Endothelial cell of umbilical vein (primary cell): ENCODE data around the gene NFATC1. TPM values are rescaled to one million over a fixed set of nuclear protein-coding genes. Genes with fewer than 3 reads are reported as not detected.

ENCODE experiments used
- BruUV-seq: library from RNA; stranded (reverse); fragments of 400-500 nt; replicated peaks from 2 replicates; lab custom pipeline; 2021; lab: Mats Ljungman, UMichigan
- CTCF ChIA-PET: fragments of 300-600, 350-600 bp; sonication (Branson Sonifier 250); formaldehyde crosslinking; loops from one replicate; lab custom pipeline; 2021; ENCODE audit warnings: antibody characterized with exemption, inconsistent platforms; lab: Charles Lee
- POLR2A ChIA-PET: fragments of 300-600, 350-600 bp; sonication (Branson Sonifier 250); formaldehyde crosslinking; loops from one replicate; lab custom pipeline; 2021; ENCODE audit warnings: antibody characterized with exemption, inconsistent platforms; lab: Charles Lee
- DNase-seq: peaks from one replicate; pipeline ENCODE4 v3.0.0-alpha.2; 2011; ENCODE audit warnings: low read depth, low spot score
- FAIRE-seq: peaks from 2 replicates; lab custom pipeline; 2011; peaks lifted over from hg19 to GRCh38; lab: Jason Lieb, UNC
- H2AFZ ChIP-seq: 2 replicates; pipeline ENCODE4 v1.6.0; 2012; ENCODE audit warnings: low read depth, low read length, control low read depth, inconsistent platforms
- H3K27ac ChIP-seq: 2 replicates; pipeline ENCODE4 v1.5.1; 2011; ENCODE audit warnings: low read depth, mild to moderate bottlenecking, control low read depth, low read length, moderate library complexity; ENCODE audit not compliant: insufficient read depth
- H3K27me3 ChIP-seq, 2 experiments: 2 replicates each; pipeline versions ENCODE4 v1.6.0 to v1.6.1; 2011; ENCODE audit warnings: low read length in 2 of 2, mixed read lengths in 1 of 2; ENCODE audit not compliant: control insufficient read depth in 2 of 2, insufficient read depth in 2 of 2
- H3K36me3 ChIP-seq, 2 experiments: 2 replicates in 1 of 2; 3 replicates in 1 of 2; pipeline ENCODE4 v1.5.1; 2011; ENCODE audit warnings: low read length in 2 of 2, mild to moderate bottlenecking in 1 of 2, moderate library complexity in 1 of 2; ENCODE audit not compliant: control insufficient read depth in 2 of 2, insufficient read depth in 2 of 2; ENCODE audit errors: extremely low read depth in 1 of 2
- H3K4me1 ChIP-seq: 3 replicates; pipeline ENCODE4 v1.5.1; 2011; ENCODE audit warnings: mild to moderate bottlenecking, low read length; ENCODE audit not compliant: control insufficient read depth, insufficient read depth; ENCODE audit errors: extremely low read depth
- H3K4me2 ChIP-seq: 2 replicates; pipeline ENCODE4 v1.6.1; 2011; ENCODE audit warnings: low read length, control low read depth, mixed read lengths; ENCODE audit not compliant: insufficient read depth
- H3K4me3 ChIP-seq, 3 experiments: fragments of 200-600 bp in 1 of 3; sonication (generic), shearing (Covaris generic) in 1 of 3; replicated peaks in 1 of 3; 2 replicates each; pipeline ENCODE4 v1.5.1; 2011 to 2016; ENCODE audit warnings: control low read depth in 3 of 3, low read length in 3 of 3, mild to moderate bottlenecking in 2 of 3, inconsistent platforms in 1 of 3, low read depth in 1 of 3, moderate library complexity in 1 of 3; ENCODE audit not compliant: insufficient read depth in 1 of 3
- H3K79me2 ChIP-seq: 2 replicates; pipeline ENCODE4 v1.6.0; 2012; ENCODE audit warnings: low read length, inconsistent platforms; ENCODE audit not compliant: control insufficient read depth, insufficient read depth
- H3K9ac ChIP-seq: replicated peaks from 2 replicates; pipeline ENCODE3; 2011; ENCODE audit warnings: low read length, control low read depth; ENCODE audit not compliant: insufficient read depth; ENCODE audit errors: extremely low read depth
- H3K9me1 ChIP-seq: replicated peaks from 3 replicates; pipeline ENCODE4 v1.6.0; 2011; ENCODE audit warnings: mild to moderate bottlenecking, low read length; ENCODE audit not compliant: control insufficient read depth, insufficient read depth; ENCODE audit errors: extremely low read depth
- H3K9me3 ChIP-seq: replicated peaks from 2 replicates; pipeline ENCODE4 v1.5.1; 2012; ENCODE audit warnings: low read length, inconsistent platforms; ENCODE audit not compliant: control insufficient read depth, insufficient read depth
- H4K20me1 ChIP-seq: replicated peaks from 2 replicates; pipeline ENCODE3; 2011; ENCODE audit warnings: mild to moderate bottlenecking, low read length; ENCODE audit not compliant: control insufficient read depth, insufficient read depth; ENCODE audit errors: extremely low read depth
- EZH2 ChIP-seq: IDR thresholded peaks from 2 replicates; pipeline ENCODE4 v1.6.1; 2012; ENCODE audit warnings: borderline replicate concordance, low read depth, mild to moderate bottlenecking, moderate library complexity, low read length, inconsistent platforms; ENCODE audit not compliant: severe bottlenecking
- FOS ChIP-seq: IDR thresholded peaks from 2 replicates; pipeline ENCODE4 v1.6.1; 2011; ENCODE audit warnings: mild to moderate bottlenecking, low read length, moderate library complexity, borderline replicate concordance; ENCODE audit not compliant: insufficient read depth
- GATA2 ChIP-seq: IDR thresholded peaks from 2 replicates; pipeline ENCODE4 v1.7.0; 2011; ENCODE audit warnings: low read depth, mild to moderate bottlenecking, moderate library complexity, mixed read lengths, low read length; ENCODE audit not compliant: insufficient read length, insufficient read depth
- MYC ChIP-seq: IDR thresholded peaks from one replicate; pipeline ENCODE4 v1.6.1; 2011; ENCODE audit warnings: mild to moderate bottlenecking, low read depth, low read length
- POLR2A ChIP-seq: IDR thresholded peaks from 2 replicates; pipeline ENCODE4 v1.6.1; 2012; ENCODE audit warnings: low read depth, mild to moderate bottlenecking, control low read depth, low read length
- POLR2AphosphoS5 ChIP-seq: IDR thresholded peaks from 2 replicates; pipeline ENCODE4 v1.6.1; 2012; ENCODE audit warnings: low read depth, mild to moderate bottlenecking, control low read depth, low read length, moderate library complexity; ENCODE audit not compliant: insufficient read depth
- dilution Hi-C: fragments of 300-500 bp; cut with MboI; formaldehyde crosslinking; loops from one replicate; pipeline ENCODE4 v1.15.0; 2019; ENCODE audit warnings: low sequenced_read_pairs; ENCODE audit not compliant: extremely low pct_ligation_motif_present
- intact Hi-C: fragments of 100-400 bp; cut with micrococcal nuclease; formaldehyde crosslinking; loops from one replicate; pipeline ENCODE4 v1.10.0; 2022
- polyA plus RNA-seq, 4 experiments: library from polyadenylated mRNA; depleted of rRNA in 3 of 4; stranded (reverse) in 3 of 4; unstranded in 1 of 4; fragments of >200 nt; gene quantifications; 2 replicates each; pipeline versions ENCODE4 v1.2.1 to v1.2.3, GENCODE V29; 2011 to 2012; ENCODE audit warnings: missing spikeins in 1 of 4
- total RNA-seq: library from RNA; stranded (reverse); gene quantifications from 2 replicates; pipeline ENCODE4 v1.2.3, GENCODE V29; 2021
- TF ChIP-seq, protein P1 (sequence below): IDR thresholded peaks from 2 replicates; pipeline ENCODE4 v1.6.1; 2011; ENCODE audit not compliant: insufficient read depth, insufficient read length

Gene NFATC1
- total and polyA plus RNA-seq, 2 donors (not counting 3 experiments of a cell fraction or from before 2014, with no cell fraction given), result 11.1 to 30.0 TPM

DNA sequence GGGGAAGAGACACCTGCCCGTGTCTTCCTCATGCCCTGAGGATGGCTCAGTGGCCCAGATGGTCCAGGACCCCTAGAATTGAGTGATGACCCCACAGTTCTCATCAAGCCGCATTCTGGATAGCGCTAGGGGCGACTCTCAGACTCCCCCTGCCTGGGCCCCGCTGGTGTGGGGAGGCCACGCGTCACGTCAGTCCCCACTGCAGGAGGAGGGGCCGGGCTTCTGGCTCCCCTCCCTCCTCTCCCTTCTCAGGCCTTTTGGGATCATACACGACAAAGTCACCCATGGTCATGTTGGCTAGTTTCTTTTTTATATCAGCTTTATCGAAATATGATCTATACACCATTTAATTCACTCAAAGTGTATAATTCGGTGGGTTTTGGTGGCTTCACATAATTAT lies 61.5 kb downstream of the NFATC1 start:
- no peak overlapping the region for H3K4me2 ChIP-seq
- DNase-seq (no peak), FAIRE-seq (no peak)
- dilution Hi-C loops (no loop called here), intact Hi-C loops (no loop called here)
- no peak overlapping the region for H3K4me3 ChIP-seq
- BruUV-seq, result no TSS peak
- H2AFZ ChIP-seq, result no peak overlapping the region
- no peaks in the 10 kb centered on the region for H3K79me2 ChIP-seq
- H4K20me1 ChIP-seq, result no peaks in the 10 kb centered on the region
- H3K9me1 ChIP-seq, result no peaks in the 10 kb centered on the region
- peaks cover 0 to 25% of the 10 kb centered on the region in 2 experiments for H3K36me3 ChIP-seq
- no peaks in the 10 kb centered on the region for H3K27me3 ChIP-seq
- H3K4me1 ChIP-seq, result peaks cover 40% of the 10 kb centered on the region
- no peaks in the 10 kb centered on the region for H3K9me3 ChIP-seq
- ChIA-PET CTCF (no interaction called here), POLR2A (no interaction called here)
- no peak overlapping the region for H3K27ac ChIP-seq
- H3K9ac ChIP-seq, result no peak overlapping the region
- TF ChIP-seq POLR2AphosphoS5, result no peak

DNA sequence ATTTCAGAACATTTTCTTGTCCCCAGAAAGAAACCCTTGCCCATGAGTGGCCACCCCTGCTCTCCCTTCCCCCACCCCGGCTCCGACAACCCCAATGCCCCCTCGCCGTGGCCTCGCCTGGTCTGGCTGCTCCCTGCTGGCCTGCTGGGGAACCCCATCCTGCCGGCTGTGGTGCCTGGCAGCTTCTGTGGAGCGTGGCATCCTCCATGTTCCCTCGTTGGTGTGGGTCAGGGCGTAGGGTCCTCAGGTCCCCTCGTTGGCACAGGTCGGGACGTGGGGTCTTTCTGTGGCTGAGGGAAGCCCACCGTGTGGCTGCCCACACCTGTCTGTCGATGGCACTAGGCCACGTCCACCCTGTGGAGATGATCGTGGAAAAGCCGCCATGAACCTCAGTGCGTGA lies 61.9 kb downstream of the NFATC1 start:
- Histone ChIP-seq H3K4me3 (no peak overlapping the region), H2AFZ (no peak overlapping the region), H3K9me3 (no peaks in the 10 kb centered on the region), H3K27me3 (no peaks in the 10 kb centered on the region), H3K27ac (peak overlapping the region; percentile 98), H3K4me1 (peaks cover 40% of the 10 kb centered on the region), H4K20me1 (no peaks in the 10 kb centered on the region), H3K9me1 (no peaks in the 10 kb centered on the region), H3K36me3 (peaks cover 0 to 21% of the 10 kb centered on the region in 2 experiments), H3K9ac (no peak overlapping the region), H3K79me2 (no peaks in the 10 kb centered on the region), H3K4me2 (no peak overlapping the region)
- CTCF ChIA-PET, result no interaction called here
- TF ChIP-seq FOS, result no peak
- no peak for TF ChIP-seq EZH2
- no peak for TF ChIP-seq POLR2A
- no peak for TF ChIP-seq MYC
- no peak for TF ChIP-seq GATA2
- no peak for TF ChIP-seq POLR2AphosphoS5
- TF ChIP-seq, protein P1, sequence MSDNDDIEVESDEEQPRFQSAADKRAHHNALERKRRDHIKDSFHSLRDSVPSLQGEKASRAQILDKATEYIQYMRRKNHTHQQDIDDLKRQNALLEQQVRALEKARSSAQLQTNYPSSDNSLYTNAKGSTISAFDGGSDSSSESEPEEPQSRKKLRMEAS, result no peak
- POLR2A ChIA-PET, result no interaction called here
- no peak for DNase-seq
- intact Hi-C loops, result loop anchor here (1.0 kb wide), 4 partner anchors 28 to 71 kb away; no protein-coding TSS in a partner anchor
- dilution Hi-C loops, result no loop called here
- no peak for FAIRE-seq
- BruUV-seq, result no TSS peak
